CD4-positive, alpha-beta T cell treated with Interleukin-6 at 100 ng/mL for 8 hours (primary cell): Measurements from ENCODE around the gene GTF2F1.
A peak's percentile ranks its signal among the peaks of the same experiment; 100 is the strongest.
"Not testable (repeated sequence)": the region's sequence is repeated elsewhere in the genome, so short reads cannot be mapped to it uniquely, and the experiment has no call there.

Experiments
- DNase-seq: peaks from one replicate; pipeline ENCODE4 v3.0.0-alpha.2; 2020; ENCODE audit warnings: mixed read lengths, low spot score

The GTF2F1 gene

GRCh38 chr19:6393074-6393982, at the start of gene GTF2F1:
Gene GTF2F1, minus strand, starts transcription at chr19:6393164. Its CDS starts 169 bp downstream, at chr19:6392995.
- DNase-seq, result peak; percentile 90

GRCh38 chr19:6442087-6442688, 49.2 kb upstream of the GTF2F1 start:
- DNase-seq, result no peak

GRCh38 chr19:6440905-6441304, 47.9 kb upstream of the GTF2F1 start:
- no peak for DNase-seq

DNA sequence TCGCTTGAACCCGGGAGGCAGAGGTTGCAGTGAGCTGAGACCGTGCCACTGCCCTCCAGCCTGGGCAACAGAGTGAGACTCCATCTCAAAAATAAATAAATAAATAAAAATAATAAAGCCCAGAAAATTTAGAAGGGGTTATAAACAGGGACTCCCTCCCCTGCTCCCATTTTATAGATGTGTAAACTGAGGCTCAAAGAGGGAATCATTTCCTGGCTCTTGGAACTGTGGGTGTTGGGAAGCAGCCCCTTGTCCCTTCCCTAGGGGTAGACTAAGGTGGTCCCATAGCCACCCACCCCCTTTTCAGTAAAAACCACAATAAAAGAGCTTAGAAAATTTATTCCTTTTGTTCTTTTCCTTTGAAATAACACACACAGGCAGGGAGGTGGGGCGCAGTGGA, 46.8 kb upstream of the GTF2F1 start:
- no peak for DNase-seq

DNA sequence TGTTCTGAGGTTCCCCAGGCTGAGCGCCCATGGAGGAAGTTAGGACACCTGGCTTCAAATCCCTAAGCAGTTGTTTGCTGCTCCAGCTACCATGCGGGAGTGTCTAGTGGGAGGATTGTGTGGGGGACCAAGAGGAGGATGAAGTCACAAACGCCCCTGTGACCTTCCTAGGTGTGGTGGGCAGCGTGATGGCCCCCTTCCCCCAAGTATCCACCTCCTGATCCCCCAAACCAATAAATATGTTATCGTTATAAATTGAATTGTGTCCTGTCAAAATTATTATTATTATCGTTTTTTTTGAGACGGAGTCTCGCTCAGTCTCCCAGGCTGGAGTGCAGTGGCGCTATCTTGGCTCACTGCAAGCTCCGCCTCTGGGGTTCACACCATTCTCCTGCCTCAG, 40.7 kb upstream of the GTF2F1 start, which contains the start of gene SLC25A41:
Gene SLC25A41, minus strand, starts transcription at position 101 of the 400 bp plus-strand sequence. Its CDS starts 70 bp downstream, at position 31.
- no peak for DNase-seq

DNA sequence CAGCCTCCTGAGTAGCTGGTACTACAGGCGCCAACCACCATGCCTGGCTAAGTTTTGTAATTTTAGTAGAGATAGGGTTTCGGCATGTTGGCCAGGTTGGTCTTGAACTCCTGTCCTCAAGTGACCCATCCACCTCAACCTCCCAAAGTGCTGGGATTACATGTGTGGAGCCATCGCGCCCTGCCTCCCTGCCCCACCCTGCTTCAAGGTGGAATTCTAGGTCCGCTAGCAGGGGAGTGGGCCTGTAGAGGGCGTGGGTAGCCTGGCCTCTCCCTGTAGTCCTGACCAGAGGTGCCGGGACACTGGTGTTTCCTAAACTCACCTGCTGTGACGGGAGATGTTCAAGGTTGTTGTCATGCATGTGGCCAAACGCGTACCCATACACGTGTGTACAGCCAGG, 40.2 kb upstream of the GTF2F1 start:
- no peak for DNase-seq

DNA sequence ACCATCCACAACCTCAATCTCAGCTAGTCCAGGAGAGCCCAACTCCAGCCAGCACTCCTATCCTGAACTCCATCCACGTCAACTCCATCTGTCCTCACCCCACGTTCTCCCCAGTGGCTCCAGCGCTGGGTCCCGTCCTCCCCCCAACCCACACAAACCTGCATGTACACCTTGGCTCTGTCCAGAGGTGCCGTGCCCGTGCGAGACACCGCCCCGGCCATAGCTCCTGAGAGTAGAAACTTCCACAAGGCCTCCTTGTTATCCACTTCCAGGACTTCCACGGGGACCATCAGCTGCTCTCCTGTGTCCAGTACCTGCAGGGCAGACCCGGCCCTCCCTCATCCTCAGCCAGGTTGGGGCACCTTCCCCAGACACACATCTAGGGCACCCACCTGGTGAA, 38.9 kb upstream of the GTF2F1 start:
- DNase-seq, result no peak

- DNase-seq, result no peak
Measured at GRCh38 chr19:6429419-6430221, 36.7 kb upstream of the GTF2F1 start.

GRCh38 chr19:6428692-6429418, 35.9 kb upstream of the GTF2F1 start:
- not testable (repeated sequence) for DNase-seq

DNA sequence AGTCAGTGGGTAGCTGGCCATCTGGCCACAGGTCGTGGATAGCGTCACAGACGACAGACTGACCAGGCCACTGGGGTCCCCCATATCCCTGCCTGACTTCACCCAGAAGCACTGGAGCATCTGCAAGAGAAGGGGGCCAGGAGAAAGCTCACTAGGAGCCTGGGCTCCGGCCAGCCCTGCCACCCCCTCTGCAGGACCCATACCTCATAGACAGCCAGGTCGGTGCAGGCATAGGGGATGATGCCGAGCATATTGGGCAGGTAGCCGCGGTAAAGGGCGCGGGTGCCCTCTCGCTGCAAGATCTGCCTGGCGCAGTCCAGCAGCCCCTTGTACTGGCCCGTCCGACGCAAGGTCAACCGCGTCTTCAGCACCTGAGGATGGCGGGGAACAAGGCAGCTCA, 34.2 kb upstream of the GTF2F1 start:
- DNase-seq, result no peak

DNA sequence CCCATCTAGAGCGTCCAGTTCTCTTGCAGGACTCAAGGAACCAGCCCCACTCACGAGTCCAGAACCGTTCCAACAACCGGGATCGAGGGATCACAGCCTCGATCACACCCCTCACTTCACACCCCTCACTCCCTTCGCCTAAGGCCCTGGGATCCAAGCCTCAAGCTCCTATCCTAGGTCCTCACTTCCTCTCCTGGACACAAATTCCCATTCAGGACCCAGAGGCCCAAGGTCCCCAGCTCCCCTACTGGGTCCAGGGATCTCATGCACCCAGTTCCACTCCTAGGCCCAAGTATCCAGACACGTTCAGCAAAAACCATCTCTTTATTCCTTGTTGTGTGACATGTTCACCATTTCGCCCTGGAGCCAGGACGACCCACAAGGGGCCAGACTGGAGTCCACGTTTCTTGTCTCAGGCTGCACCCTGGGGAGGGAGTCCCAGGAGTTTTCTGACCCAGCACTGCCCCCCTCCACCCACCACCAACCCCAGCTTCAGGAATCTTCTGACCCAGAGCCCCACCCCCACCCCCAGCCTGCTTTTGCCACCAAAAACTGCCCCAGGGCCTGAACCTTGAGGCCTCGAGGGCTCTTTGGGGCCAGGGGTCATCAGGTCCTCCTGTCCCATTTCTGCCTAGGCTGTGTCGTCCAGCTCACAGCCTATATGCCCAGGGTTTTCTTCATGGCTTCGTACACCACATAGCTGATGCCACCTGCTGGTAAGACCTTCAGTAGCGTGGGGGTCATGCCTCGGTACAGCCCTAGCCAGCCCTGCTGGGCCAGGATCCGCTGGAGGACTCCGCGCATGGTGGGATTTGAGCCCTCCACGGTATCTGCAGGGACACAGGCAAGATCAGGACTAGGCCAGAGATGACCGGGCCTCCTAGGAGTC, 33.0 kb upstream of the GTF2F1 start:
- DNase-seq, result no peak

GRCh38 chr19:6424939-6425731, 32.2 kb upstream of the GTF2F1 start:
- peak; percentile 100 for DNase-seq

DNA sequence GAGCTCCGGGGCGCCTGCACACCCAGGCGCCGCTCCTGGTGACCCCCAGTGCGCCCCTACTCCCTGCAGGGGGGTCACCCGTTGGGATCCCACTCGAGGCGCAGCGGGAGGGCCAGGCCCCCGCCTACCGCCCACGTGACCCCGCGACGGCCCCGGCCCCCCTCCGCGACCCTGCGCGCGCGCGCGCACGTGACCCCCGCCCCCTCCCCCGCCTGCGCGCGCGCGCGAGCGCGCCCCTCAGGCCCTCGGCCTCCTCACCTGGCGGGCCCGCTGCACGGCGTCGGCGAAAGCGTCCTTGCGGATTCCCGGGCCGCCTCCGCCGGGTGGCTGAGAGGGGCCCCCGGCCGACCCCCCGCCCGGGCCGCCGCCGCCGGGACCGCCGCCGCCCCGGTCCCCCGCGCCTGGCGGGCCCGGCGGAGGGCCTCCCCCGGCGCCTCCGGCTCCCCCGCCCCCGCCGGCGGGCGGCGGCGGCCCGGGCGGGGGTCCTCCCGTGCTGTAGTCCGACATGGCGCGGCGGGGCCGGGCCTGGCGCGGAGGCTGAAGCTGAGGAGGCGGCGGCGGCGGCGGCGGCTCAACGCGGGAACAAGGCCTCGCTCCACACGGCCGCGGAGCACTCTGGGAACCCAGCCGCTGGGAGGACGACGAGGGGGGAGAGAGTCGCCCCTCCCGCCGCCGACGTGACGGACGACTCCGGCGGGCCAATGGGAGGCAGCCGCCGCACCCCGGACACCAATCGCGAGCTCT, 31.4 kb upstream of the GTF2F1 start, which contains the start of gene KHSRP:
Gene KHSRP, minus strand, starts transcription at position 617 of the 744 bp plus-strand sequence. Its CDS starts 110 bp downstream, at position 507.
- no peak for DNase-seq

GRCh38 chr19:6423499-6424194, 30.7 kb upstream of the GTF2F1 start:
- DNase-seq, result no peak

- DNase-seq, result no peak
Measured at GRCh38 chr19:6421075-6422014, 28.4 kb upstream of the GTF2F1 start.

- DNase-seq, result no peak
Measured at GRCh38 chr19:6418562-6418932, 25.6 kb upstream of the GTF2F1 start.
